GM12878 (cell line): ENCODE results near the gene RAB30. TPM values are rescaled to one million over a fixed set of nuclear protein-coding genes. Genes with fewer than 3 reads are reported as not detected.

Experiments used
- ATAC-seq: fragments of 200-7000 bp; cut with Tn5 transposase; 3 replicates; pipeline ENCODE4 v1.9.1; 2020; ENCODE audit warnings: mild to moderate bottlenecking, moderate library complexity
- BruUV-seq: library from RNA; stranded (reverse); fragments of 400-500 nt; replicated peaks from 2 replicates; lab custom pipeline; 2021; lab: Mats Ljungman, UMichigan
- CTCF ChIA-PET: fragments of 300-600 bp; sonication (Branson Sonifier 250); formaldehyde crosslinking; extraction: SDS; loops from one replicate; lab custom pipeline; 2021; ENCODE audit warnings: inconsistent platforms; lab: Yijun Ruan, JAX
- POLR2A ChIA-PET: fragments of 350-600 bp; formaldehyde crosslinking; extraction: SDS; loops from one replicate; lab custom pipeline; 2021; ENCODE audit warnings: inconsistent platforms; lab: Charles Lee
- RAD21 ChIA-PET: fragments of 300-600 bp; sonication (Branson Sonifier 250); formaldehyde crosslinking; loops from one replicate; lab custom pipeline; 2023; ENCODE audit warnings: antibody characterized with exemption; ENCODE audit not compliant: unreplicated experiment; lab: Charles Lee
- SMC1A ChIA-PET: fragments of 300-600 bp; sonication (Branson Sonifier 250); formaldehyde crosslinking; loops from one replicate; lab custom pipeline; 2023; ENCODE audit not compliant: unreplicated experiment, uncharacterized antibody; lab: Charles Lee
- DNase-seq: peaks from one replicate; pipeline ENCODE4 v3.0.0-alpha.2; 2011; ENCODE audit warnings: low read depth, low spot score
- FAIRE-seq: peaks from 3 replicates; lab custom pipeline; 2011; peaks lifted over from hg19 to GRCh38; lab: Jason Lieb, UNC
- H2AFZ ChIP-seq: 2 replicates; pipeline ENCODE4 v1.6.0; 2011; ENCODE audit warnings: low read depth, low read length, control low read depth; ENCODE audit not compliant: control insufficient read depth
- H3K27ac ChIP-seq: 2 replicates; pipeline ENCODE4 v1.5.1; 2011; ENCODE audit warnings: control low read depth; ENCODE audit not compliant: control insufficient read depth, insufficient read depth
- H3K27me3 ChIP-seq, 2 experiments: replicated peaks in 1 of 2; 2 replicates each; pipeline versions ENCODE4 v1.6.0 to v1.6.1; 2011; ENCODE audit warnings: low read length in 1 of 2; ENCODE audit not compliant: control insufficient read depth in 2 of 2, insufficient read depth in 2 of 2
- H3K36me3 ChIP-seq, 2 experiments: 2 replicates each; pipeline ENCODE4 v1.5.1; 2011; ENCODE audit warnings: low read length in 1 of 2; ENCODE audit not compliant: control insufficient read depth in 2 of 2, insufficient read depth in 2 of 2
- H3K4me1 ChIP-seq: 2 replicates; pipeline ENCODE4 v1.6.1; 2011; ENCODE audit warnings: mild to moderate bottlenecking, low read length, moderate library complexity, mixed read lengths; ENCODE audit not compliant: control insufficient read depth, insufficient read depth
- H3K4me2 ChIP-seq: 2 replicates; pipeline ENCODE4 v1.6.0; 2011; ENCODE audit warnings: control low read depth; ENCODE audit not compliant: control insufficient read depth, insufficient read depth
- H3K4me3 ChIP-seq: fragments of 200-600 bp; sonication (generic); 2 replicates; pipeline ENCODE4 v1.5.1; 2016
- H3K79me2 ChIP-seq: 2 replicates; pipeline ENCODE4 v1.6.0; 2011; ENCODE audit warnings: low read length; ENCODE audit not compliant: control insufficient read depth, insufficient read depth
- H3K9ac ChIP-seq: 2 replicates; pipeline ENCODE4 v1.8.0; 2011; ENCODE audit warnings: low read length, control low read depth, mixed read lengths; ENCODE audit not compliant: control insufficient read depth, insufficient read depth
- H3K9me3 ChIP-seq: replicated peaks from 3 replicates; pipeline ENCODE4 v1.5.1; 2011; ENCODE audit warnings: mild to moderate bottlenecking, low read length; ENCODE audit not compliant: control insufficient read depth, insufficient read depth
- H4K20me1 ChIP-seq: 2 replicates; pipeline ENCODE4 v1.6.0; 2011; ENCODE audit not compliant: control insufficient read depth, insufficient read depth
- BCL11A ChIP-seq: IDR thresholded peaks from 2 replicates; pipeline ENCODE4 v1.6.1; 2011; ENCODE audit warnings: low read depth, low read length
- CHD4 ChIP-seq: fragments of 200-600 bp; sonication (generic); IDR thresholded peaks from 2 replicates; pipeline ENCODE4 v1.6.1; 2016; ENCODE audit warnings: mild to moderate bottlenecking
- JUND ChIP-seq: IDR thresholded peaks from 2 replicates; pipeline ENCODE4 v1.6.1; 2012; ENCODE audit warnings: low read depth, mild to moderate bottlenecking, low read length, improper control_type of control experiment, moderate library complexity
- MEF2B ChIP-seq: fragments of 450-650 bp; IDR thresholded peaks from 2 replicates; pipeline ENCODE4 v1.6.1; 2018; ENCODE audit warnings: mild to moderate bottlenecking, moderate library complexity; ENCODE audit not compliant: partially characterized antibody, poor library complexity, severe bottlenecking
- NKRF ChIP-seq: fragments of 450-650 bp; conservative IDR thresholded peaks from 2 replicates; pipeline ENCODE4 v1.6.1; 2017; ENCODE audit warnings: mild to moderate bottlenecking, moderate library complexity
- PML ChIP-seq: IDR thresholded peaks from 2 replicates; pipeline ENCODE4 v1.6.1; 2012; ENCODE audit warnings: low read length, inconsistent platforms
- SIN3A ChIP-seq: IDR thresholded peaks from 2 replicates; pipeline ENCODE4 v1.6.1; 2012; ENCODE audit warnings: low read depth, low read length, improper control_type of control experiment
- SMAD1 ChIP-seq: fragments of 450-650 bp; IDR thresholded peaks from 2 replicates; pipeline ENCODE4 v1.6.1; 2018; ENCODE audit warnings: mild to moderate bottlenecking, low read depth; ENCODE audit not compliant: partially characterized antibody
- SMC3 ChIP-seq: IDR thresholded peaks from 2 replicates; pipeline ENCODE4 v1.6.1; 2011; ENCODE audit warnings: low read length, improper control_type of control experiment, borderline replicate concordance
- WGBS: methylation state at CpG from one replicate; pipeline ENCODE4 v1.1.6; 2016; ENCODE audit warnings: low lambda C conversion rate; ENCODE audit not compliant: insufficient replicate concordance, insufficient coverage; ENCODE audit errors: missing lambda C conversion rate; 5-methylcytosine and 5-hydroxymethylcytosine counted together
- in situ Hi-C: fragments of 300-500 bp; cut with MboI; formaldehyde crosslinking; loops from 9 replicates; pipeline ENCODE4 v1.14.3; 2018; ENCODE audit warnings: mixed read lengths
- intact Hi-C: fragments of 100-400 bp; cut with micrococcal nuclease; formaldehyde crosslinking; loops from one replicate; pipeline ENCODE4 v1.14.2; 2022; ENCODE audit not compliant: unreplicated experiment
- polyA plus RNA-seq, 11 experiments: library from polyadenylated mRNA; depleted of rRNA in 4 of 11; unstranded in 6 of 11; stranded (reverse) in 5 of 11; fragments of >200 nt; fragmentation: Nextera tagmentation in 4 of 11; fragmentation: Illumina TruSeq in 1 of 11; extraction: Ambion mirVana in 4 of 11; extraction: Trizol in 1 of 11; gene quantifications; 1 replicate in 1 of 11; 2 replicates in 10 of 11; pipeline versions ENCODE4 v1.2.1 to v1.2.3, GENCODE V29; 2011 to 2016; ENCODE audit warnings: inconsistent platforms in 2 of 11, missing spikeins in 2 of 11, low read depth in 1 of 11
- total RNA-seq, 4 experiments: library from RNA; depleted of rRNA in 3 of 4; stranded (reverse); fragments of >200 nt in 3 of 4; fragmentation: Illumina TruSeq in 1 of 4; extraction: Trizol in 1 of 4; gene quantifications; 2 replicates each; pipeline versions ENCODE4 v1.2.1 to v1.2.3, GENCODE V29; 2013 to 2021

Gene RAB30
- total and polyA plus RNA-seq, 10 of the 15 experiments (the other 5 are each of a cell fraction or from before 2014, with no cell fraction given), result 9.8 to 26.7 (median 19.2) TPM

GRCh38 chr11:82939456-82939855, 132.2 kb downstream of the RAB30 start (continued):
- TF ChIP-seq JUND (no peak), PML (no peak)

DNA sequence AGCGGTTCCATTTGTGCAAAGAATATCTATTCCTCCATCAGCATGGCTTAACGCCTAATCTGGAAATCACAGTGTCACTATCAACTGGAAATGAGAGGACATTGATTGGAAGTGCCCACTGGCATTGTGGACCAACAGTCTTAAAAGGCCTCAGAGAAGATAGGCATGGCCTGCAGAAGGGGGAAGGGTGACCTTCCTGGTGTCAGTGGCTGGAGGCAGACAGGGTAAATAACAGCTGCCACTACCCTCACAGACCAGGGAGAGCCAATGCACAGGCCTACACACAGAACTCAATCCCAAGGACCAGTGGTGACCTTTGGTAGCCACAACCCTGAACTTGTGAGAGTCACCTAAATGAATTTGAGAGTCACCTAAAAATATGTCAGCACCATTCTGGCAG, 134.1 kb downstream of the RAB30 start:
- SMC1A ChIA-PET, result no interaction called here

More for the DNA sequence above, 134.1 kb downstream of the RAB30 start:
- TF ChIP-seq NKRF (no peak), BCL11A (no peak), SIN3A (no peak), CHD4 (no peak), MEF2B (no peak), SMAD1 (no peak), SMC3 (no peak)
- no peaks in the 10 kb centered on the region for H3K79me2 ChIP-seq
- no peak overlapping the region for H3K4me2 ChIP-seq
- WGBS, result 96% methylated on average over 2 of the region's 2 CpGs
- H3K4me1 ChIP-seq, result no peaks in the 10 kb centered on the region
- POLR2A ChIA-PET, result no interaction called here
- H3K27me3 ChIP-seq, result no peaks in the 10 kb centered on the region
- BruUV-seq, result no TSS peak
- no peak overlapping the region for H2AFZ ChIP-seq
- intact Hi-C loops (no loop called here), in situ Hi-C loops (no loop called here)
- H3K36me3 ChIP-seq, result no peaks in the 10 kb centered on the region; a peak in 2 of 4 replicates
- H3K9ac ChIP-seq, result no peak overlapping the region
- ATAC-seq, result no peak
- H3K4me3 ChIP-seq, result no peak overlapping the region
- no peak for FAIRE-seq
- RAD21 ChIA-PET, result no interaction called here
- H3K9me3 ChIP-seq, result no peaks in the 10 kb centered on the region; the same call in 2 of the 3 replicates
- H3K27ac ChIP-seq, result no peak overlapping the region
- no peak for DNase-seq
- CTCF ChIA-PET, result no interaction called here
- no peaks in the 10 kb centered on the region for H4K20me1 ChIP-seq
